Prostate gland (tissue), 2 donors: ENCODE results near the gene ME3. TPM values are rescaled to one million over a fixed set of nuclear protein-coding genes. Genes with fewer than 3 reads are reported as not detected.

Source experiments
- DNase-seq: peaks from one replicate; pipeline ENCODE4 v3.0.0-alpha.2; 2019; ENCODE audit warnings: low spot score
- H3K27ac ChIP-seq, 2 donors: fragments of 200-600 bp; sonication (generic); 2 replicates each; pipeline ENCODE4 v1.5.1; 2017 to 2019
- H3K27me3 ChIP-seq: fragments of 200-600 bp; sonication (generic); replicated peaks from 2 replicates; pipeline ENCODE4 v1.5.1; 2019; ENCODE audit not compliant: insufficient read depth
- H3K36me3 ChIP-seq, 2 donors: fragments of 200-600 bp; sonication (generic); 1 replicate in 1 of 2; 2 replicates in 1 of 2; pipeline versions ENCODE4 v1.5.1 to v1.8.1; 2017 to 2019
- H3K4me1 ChIP-seq: fragments of 200-600 bp; sonication (generic); replicated peaks from 2 replicates; pipeline ENCODE4 v1.5.1; 2019
- H3K4me3 ChIP-seq, 2 donors: fragments of 200-600 bp; sonication (generic); 2 replicates each; pipeline ENCODE4 v1.5.1; 2017 to 2019
- H3K9me3 ChIP-seq: fragments of 200-600 bp; sonication (generic); 2 replicates; pipeline ENCODE4 v1.5.1; 2017
- POLR2A ChIP-seq: fragments of 450-650 bp; IDR thresholded peaks from one replicate; pipeline ENCODE4 v1.6.1; 2016; ENCODE audit warnings: antibody characterized with exemption, mild to moderate bottlenecking
- POLR2AphosphoS5 ChIP-seq: sonication (generic); formaldehyde crosslinking; IDR thresholded peaks from one replicate; pipeline ENCODE4 v1.6.1; 2017; ENCODE audit warnings: antibody characterized with exemption
- WGBS: methylation state at CpG from one replicate; pipeline ENCODE4 v1.1.5; 2018; 5-methylcytosine and 5-hydroxymethylcytosine counted together
- intact Hi-C: fragments of 100-400 bp; cut with DNase I; formaldehyde crosslinking; loops from one replicate; pipeline ENCODE4 v1.14.2; 2022
- total RNA-seq, 2 donors: library from RNA; depleted of rRNA; stranded (reverse); fragments of >200 nt; gene quantifications; one replicate each; pipeline ENCODE4 v1.1.0, GENCODE V29; 2016
- TF ChIP-seq, protein P1 (sequence below), 4 experiments: fragments of 200-600 bp in 2 of 4; fragments of 450-650 bp in 2 of 4; sonication (generic) in 2 of 4; IDR thresholded peaks; 1 replicate in 3 of 4; 2 replicates in 1 of 4; pipeline ENCODE4 v1.5.1; 2016 to 2019; ENCODE audit warnings: antibody characterized with exemption in 4 of 4, mild to moderate bottlenecking in 2 of 4, moderate library complexity in 2 of 4

The ME3 gene
- total RNA-seq, 2 donors from 2014 or later, result 31.4 to 107 TPM

DNA sequence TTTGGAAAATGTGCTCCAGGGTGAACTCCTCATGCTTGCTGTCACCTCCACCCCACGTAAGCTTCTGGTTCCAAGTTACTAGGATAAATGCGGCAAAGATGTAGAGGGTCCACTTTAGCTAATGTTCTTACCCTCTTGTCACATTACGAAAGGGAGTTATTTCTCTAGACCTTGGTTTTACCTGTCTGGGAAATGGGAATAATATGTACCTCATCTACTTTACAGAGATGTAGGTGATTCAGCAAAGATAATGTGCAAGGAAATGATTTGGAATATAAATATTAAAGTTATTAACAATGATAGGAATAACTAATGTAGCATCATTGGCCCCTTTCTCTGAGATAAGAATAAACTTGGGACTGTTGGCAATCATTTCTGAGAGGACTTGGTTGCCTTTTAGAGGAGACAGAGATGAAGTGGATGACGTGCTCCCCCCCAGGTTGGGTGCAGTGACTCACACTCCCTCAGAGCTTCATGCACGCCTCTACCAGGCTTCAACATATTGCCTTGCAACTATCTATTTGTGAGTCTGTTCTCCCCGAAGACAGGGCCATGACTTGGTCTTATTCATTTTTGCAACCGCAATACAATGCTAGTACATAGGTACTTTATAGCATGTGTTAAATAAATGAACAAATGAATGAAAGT lies 97.1 kb downstream of the ME3 start:
- DNase-seq, result no peak
- 94% methylated on average over 7 of the region's 7 CpGs for WGBS
- Histone ChIP-seq H3K27me3 (no peaks in the 10 kb centered on the region), H3K4me3 (no peak overlapping the region), H3K36me3 (no peaks in the 10 kb centered on the region), H3K4me1 (no peaks in the 10 kb centered on the region), H3K27ac (no peak overlapping the region), H3K9me3 (no peaks in the 10 kb centered on the region)
- intact Hi-C loops, result no loop called here
- TF ChIP-seq POLR2AphosphoS5 (no peak), POLR2A (no peak)
- TF ChIP-seq, protein P1, sequence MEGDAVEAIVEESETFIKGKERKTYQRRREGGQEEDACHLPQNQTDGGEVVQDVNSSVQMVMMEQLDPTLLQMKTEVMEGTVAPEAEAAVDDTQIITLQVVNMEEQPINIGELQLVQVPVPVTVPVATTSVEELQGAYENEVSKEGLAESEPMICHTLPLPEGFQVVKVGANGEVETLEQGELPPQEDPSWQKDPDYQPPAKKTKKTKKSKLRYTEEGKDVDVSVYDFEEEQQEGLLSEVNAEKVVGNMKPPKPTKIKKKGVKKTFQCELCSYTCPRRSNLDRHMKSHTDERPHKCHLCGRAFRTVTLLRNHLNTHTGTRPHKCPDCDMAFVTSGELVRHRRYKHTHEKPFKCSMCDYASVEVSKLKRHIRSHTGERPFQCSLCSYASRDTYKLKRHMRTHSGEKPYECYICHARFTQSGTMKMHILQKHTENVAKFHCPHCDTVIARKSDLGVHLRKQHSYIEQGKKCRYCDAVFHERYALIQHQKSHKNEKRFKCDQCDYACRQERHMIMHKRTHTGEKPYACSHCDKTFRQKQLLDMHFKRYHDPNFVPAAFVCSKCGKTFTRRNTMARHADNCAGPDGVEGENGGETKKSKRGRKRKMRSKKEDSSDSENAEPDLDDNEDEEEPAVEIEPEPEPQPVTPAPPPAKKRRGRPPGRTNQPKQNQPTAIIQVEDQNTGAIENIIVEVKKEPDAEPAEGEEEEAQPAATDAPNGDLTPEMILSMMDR (IDR thresholded peaks at IDR 0.05), result no peak

DNA sequence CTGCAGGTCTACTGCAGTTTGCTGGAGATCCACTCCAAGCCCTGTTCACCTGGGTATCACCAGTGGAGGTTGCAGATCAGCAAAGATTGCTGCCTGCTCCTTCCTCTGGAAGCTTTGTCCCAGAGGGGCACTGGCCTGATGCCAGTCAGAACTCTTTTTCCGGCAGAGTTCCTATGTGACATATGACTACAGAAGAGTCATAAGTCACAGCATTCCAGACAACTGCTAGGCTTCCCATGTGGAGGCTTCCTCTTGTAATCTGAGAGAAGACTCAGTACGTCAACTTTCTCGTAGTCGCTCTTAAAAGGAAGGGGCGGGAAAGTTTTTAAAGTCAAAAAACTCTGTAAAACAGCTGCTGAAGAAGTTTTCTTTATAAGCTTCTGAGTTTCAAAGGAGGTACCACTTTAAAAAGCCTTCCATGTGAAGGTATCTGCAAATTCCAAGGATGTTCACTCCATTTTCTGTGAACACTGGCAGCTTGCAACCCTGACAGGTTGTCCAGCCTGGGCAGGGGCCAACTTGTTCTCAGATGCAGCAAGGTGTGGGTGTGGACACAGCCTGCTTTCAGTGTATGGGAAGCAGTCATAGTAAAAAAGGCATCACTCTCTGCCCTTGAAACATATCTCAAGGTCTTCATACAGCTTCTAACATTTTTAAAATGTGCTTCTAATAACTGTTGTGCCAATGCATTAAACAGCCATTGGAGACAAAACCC lies 97.8 kb downstream of the ME3 start:
- WGBS, result 61% methylated on average over 5 of the region's 5 CpGs
- no peaks in the 10 kb centered on the region for H3K36me3 ChIP-seq
- intact Hi-C loops, result no loop called here

DNA sequence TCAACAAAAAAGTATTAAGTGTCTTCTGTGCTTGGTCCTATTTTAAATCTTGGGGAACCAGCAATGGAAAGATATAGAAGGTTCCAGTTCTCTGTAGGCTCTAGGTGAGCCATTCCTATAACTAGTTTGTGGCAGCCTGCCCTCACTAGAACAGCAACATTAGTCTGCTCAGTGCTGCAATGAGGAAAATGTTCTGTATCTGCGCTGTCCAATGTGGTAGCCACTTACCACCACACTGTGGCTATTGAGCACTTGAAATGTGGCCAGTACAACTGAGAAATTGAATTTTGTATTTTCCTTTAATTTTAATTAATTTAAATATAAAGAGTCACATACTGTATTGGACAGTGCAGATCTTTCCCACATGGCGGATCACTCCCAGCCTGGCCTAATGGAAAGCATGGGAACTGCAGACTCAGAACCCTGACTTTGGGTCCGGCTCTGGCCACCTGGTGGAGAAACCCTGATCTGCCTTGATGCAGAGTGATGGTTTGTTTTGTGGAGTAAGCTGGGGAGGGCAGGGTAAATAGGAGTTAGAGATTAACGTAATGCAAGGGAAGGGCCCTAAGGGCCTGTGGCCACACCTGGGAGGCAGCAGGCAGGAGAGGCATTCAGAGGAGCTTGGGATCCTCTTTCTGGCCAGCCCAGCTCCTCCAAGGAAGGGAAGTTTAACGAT lies 101.0 kb downstream of the ME3 start:
- intact Hi-C loops, result no loop called here
- 94% methylated on average over 5 of the region's 5 CpGs for WGBS

More for the DNA sequence above, 97.8 kb downstream of the ME3 start:
- H3K27ac ChIP-seq, result no peak overlapping the region
- H3K4me1 ChIP-seq, result no peaks in the 10 kb centered on the region
- H3K9me3 ChIP-seq, result no peaks in the 10 kb centered on the region
- H3K27me3 ChIP-seq, result no peaks in the 10 kb centered on the region
- peak; percentile 39 for DNase-seq
- TF ChIP-seq, protein P1 (IDR thresholded peaks at IDR 0.05), result no peak
- no peak for TF ChIP-seq POLR2AphosphoS5
- no peak for TF ChIP-seq POLR2A
- no peak overlapping the region for H3K4me3 ChIP-seq

DNA sequence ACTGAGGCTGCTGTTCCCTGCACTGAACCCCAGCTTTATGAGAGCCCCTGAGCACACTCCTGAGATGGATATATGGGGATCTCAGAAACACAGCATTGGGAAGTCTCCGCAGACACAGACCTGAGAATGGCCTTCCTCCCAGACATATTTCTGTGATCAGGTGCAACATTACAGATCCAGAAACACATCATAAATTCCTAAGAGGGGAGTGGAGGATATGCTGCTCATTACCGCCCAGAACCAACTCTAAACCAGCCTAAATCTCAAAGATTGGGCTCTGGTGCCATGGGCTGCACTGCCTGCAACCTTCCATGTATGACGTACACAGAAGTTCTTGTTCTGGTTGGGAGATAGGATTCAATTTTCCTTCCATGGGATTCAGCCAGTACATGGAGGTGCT lies 102.0 kb downstream of the ME3 start:
- H3K4me3 ChIP-seq, result no peak overlapping the region
- H3K36me3 ChIP-seq, result no peaks in the 10 kb centered on the region
- no peak for DNase-seq
- no peaks in the 10 kb centered on the region for H3K4me1 ChIP-seq
- intact Hi-C loops, result no loop called here
- no peaks in the 10 kb centered on the region for H3K9me3 ChIP-seq
- H3K27me3 ChIP-seq, result no peaks in the 10 kb centered on the region
- no peak overlapping the region for H3K27ac ChIP-seq
- WGBS, result 87% methylated on average over 3 of the region's 3 CpGs
- no peak for TF ChIP-seq POLR2A
- TF ChIP-seq, protein P1 (IDR thresholded peaks at IDR 0.05), result no peak
- TF ChIP-seq POLR2AphosphoS5, result no peak

More for the DNA sequence above, 101.0 kb downstream of the ME3 start:
- no peak for TF ChIP-seq POLR2AphosphoS5
- TF ChIP-seq, protein P1 (IDR thresholded peaks at IDR 0.05), result no peak
- no peak for TF ChIP-seq POLR2A
- no peaks in the 10 kb centered on the region for H3K36me3 ChIP-seq
- H3K9me3 ChIP-seq, result no peaks in the 10 kb centered on the region
- H3K27ac ChIP-seq, result no peak overlapping the region
- H3K4me1 ChIP-seq, result no peaks in the 10 kb centered on the region
- H3K4me3 ChIP-seq, result no peak overlapping the region
- H3K27me3 ChIP-seq, result no peaks in the 10 kb centered on the region
- DNase-seq, result no peak
